AG10803 (cell line): ENCODE measurements around the gene SMTNL1.

Experiments used
- DNase-seq: peaks from one replicate; pipeline ENCODE4 v3.0.0; 2010; ENCODE audit warnings: low read depth
- H3K4me3 ChIP-seq: 2 replicates; pipeline ENCODE4 v1.5.1; 2011; ENCODE audit warnings: mild to moderate bottlenecking, low read length, control low read depth
- TF ChIP-seq, protein P1 (sequence below): conservative IDR thresholded peaks from 2 replicates; pipeline ENCODE4 v1.5.1; 2011; ENCODE audit warnings: mild to moderate bottlenecking, low read length, control low read depth, inconsistent platforms

Gene SMTNL1

DNA sequence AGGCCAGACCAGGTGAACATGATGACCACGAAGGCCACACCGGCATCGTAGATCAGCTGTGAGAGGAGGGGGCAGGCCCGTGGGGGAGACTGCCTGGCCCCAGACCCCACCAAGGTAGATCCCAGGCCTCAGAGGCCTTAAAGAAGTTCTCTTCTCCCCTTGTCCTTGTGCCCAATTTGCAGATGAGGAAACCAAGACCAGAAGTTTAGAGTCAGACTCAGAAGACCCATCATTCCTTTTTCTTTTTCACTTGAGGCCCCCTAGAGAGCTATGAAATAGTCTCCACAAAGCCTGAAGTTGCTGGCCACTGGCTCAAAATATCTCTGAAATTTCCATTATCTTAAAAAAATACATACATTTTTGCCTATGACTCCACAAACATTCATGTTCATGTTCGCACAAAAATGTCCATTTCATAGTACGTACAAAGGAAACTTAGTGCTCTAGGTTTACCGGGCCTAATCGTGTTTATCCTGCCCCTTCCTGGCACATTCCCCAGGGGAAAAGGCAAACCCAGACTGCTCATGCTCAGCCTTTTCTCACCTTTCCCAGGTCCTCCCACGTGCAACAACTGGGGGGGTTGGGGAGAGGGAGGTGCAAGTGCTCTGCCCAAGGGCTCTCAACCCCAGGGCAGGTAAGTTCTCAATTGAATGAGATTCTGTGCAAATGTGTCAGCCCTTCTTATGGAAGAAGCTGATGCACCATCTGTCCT, 41.1 kb upstream of the SMTNL1 start:
- H3K4me3 ChIP-seq, result no peak overlapping the region
- TF ChIP-seq, protein P1, sequence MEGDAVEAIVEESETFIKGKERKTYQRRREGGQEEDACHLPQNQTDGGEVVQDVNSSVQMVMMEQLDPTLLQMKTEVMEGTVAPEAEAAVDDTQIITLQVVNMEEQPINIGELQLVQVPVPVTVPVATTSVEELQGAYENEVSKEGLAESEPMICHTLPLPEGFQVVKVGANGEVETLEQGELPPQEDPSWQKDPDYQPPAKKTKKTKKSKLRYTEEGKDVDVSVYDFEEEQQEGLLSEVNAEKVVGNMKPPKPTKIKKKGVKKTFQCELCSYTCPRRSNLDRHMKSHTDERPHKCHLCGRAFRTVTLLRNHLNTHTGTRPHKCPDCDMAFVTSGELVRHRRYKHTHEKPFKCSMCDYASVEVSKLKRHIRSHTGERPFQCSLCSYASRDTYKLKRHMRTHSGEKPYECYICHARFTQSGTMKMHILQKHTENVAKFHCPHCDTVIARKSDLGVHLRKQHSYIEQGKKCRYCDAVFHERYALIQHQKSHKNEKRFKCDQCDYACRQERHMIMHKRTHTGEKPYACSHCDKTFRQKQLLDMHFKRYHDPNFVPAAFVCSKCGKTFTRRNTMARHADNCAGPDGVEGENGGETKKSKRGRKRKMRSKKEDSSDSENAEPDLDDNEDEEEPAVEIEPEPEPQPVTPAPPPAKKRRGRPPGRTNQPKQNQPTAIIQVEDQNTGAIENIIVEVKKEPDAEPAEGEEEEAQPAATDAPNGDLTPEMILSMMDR, result no peak
- DNase-seq, result no peak

DNA sequence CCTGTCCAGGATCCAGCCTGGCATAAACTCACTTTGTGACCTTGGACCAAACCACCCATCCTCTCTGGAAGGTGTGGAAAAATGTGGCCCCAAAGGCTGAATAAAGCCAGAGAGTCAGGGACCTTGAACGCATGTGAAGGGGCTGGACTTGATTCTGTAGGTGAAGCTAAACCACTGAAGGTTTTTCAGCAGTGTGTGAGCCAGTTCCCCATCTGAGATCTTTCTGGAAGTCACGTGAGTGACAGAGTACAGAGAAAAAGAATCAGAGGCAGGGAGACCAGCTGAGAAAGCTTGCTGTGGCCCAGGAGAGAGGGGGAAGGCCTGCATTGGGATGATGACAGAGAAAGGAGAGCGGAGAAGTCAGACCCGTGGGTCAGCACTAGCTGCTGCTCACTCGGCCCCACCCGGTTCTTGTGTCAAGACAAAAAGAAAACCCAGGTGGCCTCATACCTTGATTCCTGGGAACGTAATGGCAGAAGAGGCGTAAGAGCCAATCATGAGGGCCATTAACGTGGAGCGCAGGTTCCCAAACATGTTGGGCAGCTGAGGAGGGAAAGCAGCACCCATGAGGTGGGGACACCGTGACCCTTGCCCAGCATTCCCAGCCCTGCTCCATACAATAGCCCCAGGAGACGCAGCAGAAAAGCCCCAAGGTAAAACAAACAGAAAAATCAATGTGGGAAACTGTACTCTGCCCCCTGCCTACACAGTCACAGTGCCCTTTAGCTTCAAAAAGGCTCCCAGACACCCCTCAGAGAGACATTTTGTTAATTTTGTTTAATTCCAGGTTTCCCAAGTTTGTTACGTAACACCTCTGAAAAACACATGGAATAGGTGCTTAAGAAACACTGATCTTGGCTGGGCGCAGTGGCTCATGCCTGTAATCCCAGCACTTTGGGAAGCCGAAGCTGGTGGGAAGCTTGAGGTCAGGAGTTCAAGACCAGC, 39.8 kb upstream of the SMTNL1 start:
- TF ChIP-seq, protein P1, result no peak
- no peak overlapping the region for H3K4me3 ChIP-seq
- no peak for DNase-seq

DNA sequence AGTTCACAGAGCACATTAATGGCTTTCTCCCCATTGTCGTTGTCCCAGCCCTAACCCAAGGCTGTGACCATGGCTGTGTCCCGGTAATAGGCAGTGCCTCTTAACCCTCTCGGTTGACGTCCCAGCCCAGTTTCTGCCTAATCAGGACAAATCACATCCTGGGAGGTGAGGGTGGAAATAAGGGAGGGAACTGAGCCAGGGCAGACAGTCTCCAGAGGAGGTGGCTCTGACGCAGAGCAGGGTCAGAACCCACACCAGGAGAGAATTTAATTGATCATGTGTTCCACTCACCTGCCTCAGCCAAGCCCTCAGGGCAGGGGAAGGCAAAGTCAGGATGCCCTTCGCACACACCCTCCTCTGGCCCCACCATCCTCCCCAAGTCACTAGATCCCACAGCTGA, 38.9 kb upstream of the SMTNL1 start:
- no peak overlapping the region for H3K4me3 ChIP-seq
- TF ChIP-seq, protein P1, result no peak
- DNase-seq, result no peak

DNA sequence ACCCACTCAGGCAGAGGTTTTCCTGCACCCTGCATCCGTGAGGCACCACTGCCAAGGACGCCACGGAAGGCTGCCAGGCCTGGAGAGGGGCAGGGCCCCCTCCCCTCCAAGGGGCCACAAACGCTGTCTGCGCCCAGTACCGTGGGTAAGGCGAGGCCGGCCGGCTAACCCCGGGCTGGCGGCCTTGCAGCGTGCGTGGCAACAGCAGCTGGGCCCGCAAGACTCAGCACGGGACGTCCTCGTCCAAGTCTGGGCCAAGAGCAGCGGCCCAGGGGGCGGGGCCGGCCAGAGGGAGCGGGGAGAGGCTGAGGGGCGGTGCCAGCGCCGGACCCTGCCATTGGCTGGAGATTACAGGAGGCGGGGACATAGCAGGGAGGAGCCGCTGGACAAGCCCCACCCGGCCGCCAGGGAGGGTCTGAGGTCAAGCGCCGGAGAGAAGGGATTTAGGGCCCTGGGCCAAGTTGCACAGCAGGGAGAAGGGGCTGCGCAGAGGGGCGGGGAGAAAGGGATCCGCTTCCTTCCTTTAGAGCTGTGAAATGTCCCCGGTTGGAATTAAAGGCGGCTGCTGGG, 37.9 kb upstream of the SMTNL1 start:
- H3K4me3 ChIP-seq, result peak overlapping the region; percentile 55
- DNase-seq, result peak; percentile 87
- TF ChIP-seq, protein P1, result no peak

DNA sequence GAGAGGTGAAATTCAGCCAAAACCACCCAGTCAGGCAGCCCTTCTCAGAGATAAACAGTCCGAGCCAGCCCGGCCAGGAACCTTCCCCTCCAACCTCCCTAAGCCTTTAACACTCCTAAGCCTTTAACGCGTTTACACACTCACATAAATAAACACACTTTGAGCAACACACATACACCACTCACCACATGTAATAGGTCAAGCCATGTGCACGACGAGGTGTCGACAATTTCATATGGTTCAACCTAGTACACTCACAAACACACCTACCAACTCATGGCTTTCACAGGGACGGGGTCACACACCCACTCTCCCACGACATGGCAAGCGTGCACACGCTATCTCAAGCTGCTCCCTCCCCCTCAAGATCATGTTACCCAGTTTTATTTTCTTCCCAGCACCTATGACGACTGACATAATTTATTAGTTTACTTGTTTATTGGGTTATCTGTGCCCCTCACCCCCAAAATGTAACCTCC, 37.4 kb upstream of the SMTNL1 start:
- H3K4me3 ChIP-seq, result peak overlapping the region; percentile 55
- TF ChIP-seq, protein P1, result no peak
- no peak for DNase-seq

DNA sequence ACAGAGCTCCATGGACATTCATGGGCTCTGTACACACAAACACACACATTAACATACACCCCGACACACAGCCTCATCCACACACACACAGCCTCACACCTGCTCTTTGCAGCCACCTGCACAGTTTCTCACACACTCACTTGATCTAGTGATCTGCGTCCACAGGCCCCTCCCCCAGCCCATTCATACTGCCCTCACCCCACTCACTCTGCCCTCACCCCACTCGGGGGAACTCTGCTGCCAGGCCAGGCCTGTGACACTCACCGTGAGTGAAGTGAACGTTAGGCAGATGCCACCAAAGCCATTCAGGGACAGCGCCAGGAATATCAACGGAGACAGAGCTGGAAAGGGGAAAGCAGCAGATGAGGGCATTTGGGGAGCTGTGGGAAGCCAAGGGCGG, 36.9 kb upstream of the SMTNL1 start:
- no peak for DNase-seq
- no peak overlapping the region for H3K4me3 ChIP-seq
- TF ChIP-seq, protein P1, result no peak
